Transverse colon (tissue), 4 donors: ENCODE measurements around the gene DCP1B.

Experiments used
- CTCF ChIP-seq, 5 experiments: fragments of 200-600 bp in 3 of 5; fragments of 450-650 bp in 2 of 5; sonication (generic) in 3 of 5; IDR thresholded peaks; 1 replicate in 2 of 5; 2 replicates in 3 of 5; pipeline ENCODE4 v1.5.1; 2016 to 2017; ENCODE audit warnings: antibody characterized with exemption in 5 of 5, inconsistent platforms in 3 of 5, mild to moderate bottlenecking in 2 of 5, moderate library complexity in 1 of 5
- POLR2AphosphoS5 ChIP-seq, 3 donors: sonication (generic); formaldehyde crosslinking; IDR thresholded peaks; one replicate each; pipeline ENCODE4 v1.6.1; 2016; ENCODE audit warnings: antibody characterized with exemption in 3 of 3

- TF ChIP-seq CTCF (IDR thresholded peaks at IDR 0.05) (no peak), POLR2AphosphoS5 (IDR thresholded peaks at IDR 0.05) (no peak)
These were observed 66.6 kb downstream of the DCP1B start for GRCh38 chr12:1937481-1938224.
